Inflammatory macrophage treated with lipopolysaccharide for 4 hours (primary cell): Measurements from ENCODE around the gene LPAR1.

Experiments
- DNase-seq: peaks from one replicate; pipeline ENCODE4 v3.0.0-alpha.2; 2020

Gene LPAR1

DNA sequence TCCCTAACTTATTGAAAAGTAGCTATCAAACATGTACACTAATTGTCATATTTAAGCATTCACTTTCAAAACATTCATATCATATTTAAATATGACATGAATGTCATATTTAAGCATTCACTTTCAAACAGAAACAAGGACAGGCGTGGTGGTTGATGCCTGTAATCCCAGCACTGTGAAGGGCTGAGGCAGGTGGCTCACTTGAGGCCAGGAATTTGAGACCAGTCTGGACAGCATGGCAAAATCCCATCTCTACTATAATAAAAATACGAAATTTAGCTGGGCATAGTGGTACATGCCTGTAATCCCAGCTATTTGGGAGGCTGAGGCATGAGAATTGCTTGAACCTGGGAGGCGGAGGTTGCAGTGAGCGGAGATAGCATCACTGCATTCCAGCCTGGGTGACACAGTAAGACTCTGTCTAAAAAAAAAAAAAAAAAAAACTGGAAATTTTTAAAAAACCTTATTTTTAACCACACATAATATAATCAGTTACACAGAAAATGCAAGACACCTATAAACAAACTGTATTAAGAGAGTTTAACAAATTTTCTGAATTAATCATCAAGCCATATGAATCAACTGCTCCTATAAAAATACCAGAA is 88.1 kb downstream of the LPAR1 start:
- DNase-seq: no peak

DNA sequence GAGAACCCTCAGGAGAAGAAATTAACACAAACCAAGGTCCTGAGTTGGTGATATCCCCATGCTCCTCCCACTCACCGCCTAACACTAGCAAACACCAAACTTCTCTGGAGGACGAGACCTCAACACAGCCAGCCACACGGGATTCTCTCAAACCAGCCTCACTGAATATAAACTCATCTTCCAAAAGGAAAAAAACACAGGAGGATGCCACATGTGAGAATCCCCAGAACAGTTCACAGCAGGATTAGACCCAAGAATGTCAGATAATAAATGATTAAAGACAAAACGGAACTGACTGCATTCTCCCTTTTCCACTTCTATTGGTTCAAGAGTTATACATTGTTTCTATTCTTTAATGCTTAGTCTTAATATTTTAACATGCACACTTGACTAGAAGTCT is 89.2 kb downstream of the LPAR1 start:
- no peak for DNase-seq

DNA sequence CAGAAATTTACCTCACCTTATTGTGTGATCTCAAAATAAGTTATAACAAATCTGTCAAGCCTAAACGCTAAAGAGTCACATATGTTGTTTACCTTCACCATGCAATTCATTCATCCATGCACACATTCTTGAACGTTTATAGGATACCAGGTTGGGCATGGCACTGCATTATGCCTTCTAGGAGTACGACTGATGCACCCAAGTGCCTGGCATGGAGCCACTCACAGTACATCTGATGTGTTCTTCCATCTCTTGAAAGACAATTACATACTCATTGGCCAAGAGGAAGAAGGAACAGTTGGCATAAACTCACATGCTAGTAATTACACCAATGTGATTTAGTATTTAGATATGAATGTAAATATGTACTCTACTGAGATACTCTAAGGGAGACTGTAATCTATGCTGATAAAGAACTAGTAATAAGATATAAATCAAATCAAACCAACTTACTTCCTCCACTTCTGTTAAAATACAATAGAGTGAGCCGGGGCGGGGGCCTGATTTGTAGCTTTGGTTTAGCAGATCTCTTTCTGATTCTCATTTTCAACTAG is 90.7 kb downstream of the LPAR1 start:
- no peak for DNase-seq

DNA sequence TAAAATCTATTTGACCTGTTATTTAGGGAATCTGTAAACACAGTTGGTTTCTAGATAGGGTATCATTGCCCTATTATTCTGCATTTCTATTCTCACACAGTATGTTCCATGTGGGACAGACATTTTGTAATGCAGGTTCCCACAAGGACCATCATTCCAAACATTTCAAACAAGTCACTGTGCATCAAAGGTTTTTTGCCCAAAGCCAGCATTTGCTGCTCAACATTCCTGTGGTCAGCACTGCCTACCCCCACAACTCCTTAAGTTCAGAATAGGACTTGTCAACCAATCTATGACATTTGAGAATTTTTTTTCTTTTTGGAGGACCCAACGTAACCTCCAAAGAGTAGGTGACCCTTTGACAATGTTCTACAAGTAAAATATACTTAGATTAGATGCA is 95.7 kb downstream of the LPAR1 start:
- no peak for DNase-seq

DNA sequence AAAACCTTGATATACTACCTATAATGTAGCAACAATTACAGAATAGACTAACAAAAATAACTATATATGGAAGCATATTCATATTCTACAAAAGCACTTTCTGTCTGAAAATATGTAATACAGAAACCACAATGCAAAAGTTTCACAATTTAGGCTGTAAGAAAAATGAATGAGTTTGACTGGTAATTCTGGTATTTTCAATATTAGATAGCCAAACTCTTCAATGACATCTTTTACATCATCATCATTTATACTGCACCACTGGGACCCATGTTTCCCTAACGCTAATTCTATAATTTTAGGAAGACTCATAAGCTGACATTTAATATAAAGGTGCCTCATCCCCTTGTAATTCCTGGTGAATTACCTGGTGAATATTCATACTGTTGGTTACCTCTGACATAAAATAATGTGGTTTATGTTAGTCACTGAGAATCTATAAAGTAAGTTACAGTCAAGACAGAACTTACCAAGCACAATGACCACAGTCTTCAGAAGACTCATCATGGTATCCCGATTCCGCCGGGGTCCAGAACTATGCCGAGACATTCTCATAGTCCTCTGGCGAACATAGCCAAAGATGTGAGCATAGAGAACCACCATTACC is 97.2 kb downstream of the LPAR1 start:
- DNase-seq: no peak

DNA sequence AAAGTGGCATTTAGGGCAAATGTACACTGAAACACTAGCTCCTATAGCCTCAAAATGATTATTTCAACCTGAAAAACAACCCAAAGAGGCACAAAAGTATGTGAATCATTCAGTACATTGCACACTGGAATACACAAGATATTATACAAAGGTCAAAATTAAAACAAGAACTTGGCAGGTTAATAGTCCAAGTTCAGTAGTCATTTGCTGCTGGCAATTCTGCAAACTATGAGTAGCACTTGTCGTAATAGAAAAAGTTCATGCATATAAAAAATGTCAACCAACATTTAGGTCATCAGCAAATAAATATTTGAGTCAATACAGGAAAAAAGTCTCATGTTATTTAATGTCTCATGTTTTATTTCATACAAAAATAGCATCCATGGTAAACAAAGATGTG is 98.7 kb downstream of the LPAR1 start:
- no peak for DNase-seq

DNA sequence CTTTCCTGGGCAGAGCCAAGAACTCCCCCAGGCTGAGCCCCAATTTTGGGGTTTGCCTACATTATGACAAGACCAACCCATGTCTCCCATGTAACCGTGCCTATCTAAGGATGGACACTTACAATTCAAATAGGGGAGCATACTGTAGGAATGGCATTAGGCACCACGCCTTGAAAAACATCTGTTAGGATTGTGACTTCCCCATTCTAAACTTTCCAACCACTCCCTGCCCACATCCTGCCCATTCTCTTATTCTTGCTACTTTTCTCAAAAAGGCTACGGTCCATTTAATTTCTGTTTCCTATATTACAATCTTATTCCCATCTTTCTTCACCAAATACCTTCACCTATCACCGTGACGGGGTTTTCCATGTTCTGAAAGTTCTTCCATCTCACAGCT is 99.2 kb downstream of the LPAR1 start:
- DNase-seq: no peak

DNA sequence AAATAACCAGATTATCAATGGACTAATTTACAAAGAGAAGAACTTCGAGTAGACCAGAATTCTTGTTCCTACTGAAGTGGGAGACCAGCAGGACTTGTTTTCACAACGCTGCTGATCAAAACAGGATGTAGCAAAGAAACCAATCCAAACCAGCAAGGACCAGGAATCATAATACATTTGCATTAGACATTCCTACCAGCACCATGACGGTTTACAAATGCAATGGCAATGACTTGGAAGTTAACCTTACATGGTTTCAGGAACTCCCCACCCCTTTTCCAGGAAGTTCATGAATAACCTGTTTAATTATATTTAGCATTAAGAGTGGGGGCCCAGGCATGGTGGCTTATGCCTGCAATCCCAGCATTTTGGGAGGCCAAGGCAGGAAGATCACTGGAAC is 100.0 kb downstream of the LPAR1 start:
- DNase-seq: no peak

DNA sequence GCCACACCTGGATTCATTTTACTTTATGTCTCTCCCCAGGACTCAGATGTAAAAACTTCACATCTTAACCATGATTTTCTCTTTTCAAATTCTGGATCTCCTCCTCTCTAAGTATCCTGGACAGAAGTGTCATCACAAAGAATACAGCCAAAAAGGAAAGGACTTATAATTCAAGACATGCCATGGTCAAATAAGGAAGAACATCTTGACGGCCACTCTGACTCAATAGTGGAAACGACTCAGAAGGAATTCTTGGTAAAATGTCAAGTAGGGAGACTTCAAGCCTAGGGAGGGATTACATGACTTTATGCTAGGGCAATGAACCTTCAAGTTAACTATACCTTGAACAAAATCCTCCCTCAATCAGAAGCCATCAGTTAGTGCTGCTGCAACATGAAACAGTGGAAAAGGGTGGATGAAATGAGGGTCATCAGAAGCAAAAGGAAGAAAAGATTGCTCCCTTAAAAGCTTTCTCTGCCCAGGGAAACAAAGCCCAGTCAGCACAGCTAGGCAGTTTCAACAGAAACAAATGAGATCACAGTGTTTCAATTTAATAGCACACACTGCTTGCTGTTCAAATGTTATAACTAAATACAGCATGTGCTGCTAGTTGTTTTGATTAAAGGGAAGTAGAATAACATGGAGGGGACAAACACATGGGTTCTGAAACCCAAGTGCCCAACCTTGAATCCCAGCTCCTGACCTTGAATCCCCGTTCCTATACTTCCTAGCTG is 101.4 kb downstream of the LPAR1 start:
- DNase-seq: peak; percentile 57

DNA sequence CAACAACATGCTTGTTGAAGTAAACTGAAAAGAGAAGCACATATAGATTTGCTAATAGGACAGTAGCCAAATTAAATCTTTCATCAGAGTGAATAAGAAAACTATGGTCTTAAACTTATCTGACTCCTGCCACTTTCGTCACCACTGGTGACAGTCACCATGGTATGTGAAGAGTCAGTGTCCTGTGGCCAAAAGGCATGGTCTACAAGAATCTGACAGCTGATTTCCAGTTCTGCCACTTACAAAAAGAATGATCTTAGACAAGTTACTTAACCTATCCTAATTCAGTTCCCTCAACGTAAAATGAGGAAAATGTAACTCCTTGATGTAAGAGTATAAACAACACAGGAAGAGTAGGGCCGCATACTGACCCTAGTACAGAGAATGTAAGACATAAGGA is 102.0 kb downstream of the LPAR1 start:
- peak; percentile 52 for DNase-seq

DNA sequence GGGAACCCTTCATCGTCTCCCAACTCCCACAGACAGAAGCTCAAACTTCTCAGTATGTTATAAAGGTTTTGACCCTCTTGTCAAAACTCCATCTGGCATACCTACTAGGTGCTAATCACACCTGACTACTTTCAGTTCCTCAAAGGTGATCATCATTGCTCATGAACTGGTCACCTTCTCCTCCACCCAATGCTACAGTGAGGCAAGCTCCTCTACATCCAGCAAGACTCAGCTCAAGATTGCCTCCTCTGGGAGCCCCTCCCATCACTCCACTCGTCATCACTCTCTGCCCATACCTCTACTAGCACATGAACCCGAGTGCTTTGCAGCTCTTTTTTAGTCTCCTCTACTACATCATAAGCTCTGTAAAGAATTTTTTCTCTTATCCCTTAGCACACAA is 102.4 kb downstream of the LPAR1 start:
- no peak for DNase-seq

DNA sequence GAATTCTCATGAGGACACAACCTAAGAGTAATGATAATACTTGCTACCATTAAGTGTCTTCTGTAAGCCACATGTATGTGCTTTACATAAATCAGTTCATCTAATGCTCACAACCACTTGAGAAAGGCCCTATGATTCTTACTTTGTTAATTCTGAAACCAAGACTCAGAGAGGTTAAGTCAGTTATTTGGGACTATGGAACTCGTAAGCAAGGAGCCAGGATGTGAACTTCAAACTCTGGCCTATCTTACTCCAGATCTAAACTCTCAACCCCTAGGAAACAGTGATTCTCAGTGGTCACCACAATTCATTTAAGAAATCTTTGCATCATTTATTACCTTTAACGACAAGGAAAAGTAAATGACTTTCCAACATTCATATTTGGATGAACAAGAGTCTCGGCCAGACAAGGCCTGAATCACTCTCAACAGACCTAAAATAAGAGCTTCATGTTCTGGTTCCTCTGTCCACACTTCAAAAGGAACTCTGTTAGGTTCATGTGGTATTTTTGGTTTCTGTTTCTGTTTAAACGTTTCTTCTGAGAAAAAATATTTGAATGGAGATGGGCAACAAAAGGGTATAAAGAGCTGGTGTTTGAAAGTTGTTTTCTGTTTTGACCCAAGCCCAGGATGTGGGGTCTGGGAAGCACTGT is 104.8 kb downstream of the LPAR1 start:
- DNase-seq: peak; percentile 65

DNA sequence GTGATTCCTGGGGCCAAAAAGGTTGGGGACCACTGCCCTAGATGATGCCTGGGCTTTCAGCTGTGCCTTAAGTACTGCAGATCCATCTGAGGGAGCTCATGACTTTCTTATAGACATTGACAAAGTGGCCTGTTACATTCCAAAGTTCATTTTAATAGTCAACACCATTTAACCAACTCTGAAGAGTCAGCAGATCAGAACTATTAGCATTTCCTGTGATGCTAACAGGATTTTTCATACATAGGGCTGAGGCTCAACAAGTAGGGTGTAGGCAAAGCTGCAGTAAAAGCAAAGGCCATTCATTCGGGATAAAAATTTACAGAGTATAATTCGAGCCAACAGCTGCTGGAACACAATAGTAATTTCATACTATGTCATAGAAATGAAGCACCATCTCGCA is 105.4 kb downstream of the LPAR1 start:
- DNase-seq: no peak

DNA sequence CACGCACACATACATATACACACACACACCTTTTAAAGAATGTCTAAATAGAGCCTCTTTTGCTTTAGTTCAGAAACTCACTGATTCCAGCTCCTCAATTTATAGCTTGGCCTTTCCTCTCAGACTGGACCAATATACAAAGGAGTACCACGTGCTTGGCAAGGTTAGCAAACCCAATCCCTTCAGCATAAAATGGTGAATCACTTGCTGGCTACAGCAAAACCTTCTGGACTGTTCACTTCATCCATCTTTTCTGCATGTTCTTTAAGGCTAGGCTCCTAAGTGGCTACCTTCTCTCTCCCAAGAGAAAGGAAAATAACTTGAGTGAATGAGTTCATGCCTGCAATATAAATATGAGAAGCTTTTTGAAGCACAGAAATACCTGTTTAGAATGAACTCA is 109.7 kb downstream of the LPAR1 start:
- no peak for DNase-seq

DNA sequence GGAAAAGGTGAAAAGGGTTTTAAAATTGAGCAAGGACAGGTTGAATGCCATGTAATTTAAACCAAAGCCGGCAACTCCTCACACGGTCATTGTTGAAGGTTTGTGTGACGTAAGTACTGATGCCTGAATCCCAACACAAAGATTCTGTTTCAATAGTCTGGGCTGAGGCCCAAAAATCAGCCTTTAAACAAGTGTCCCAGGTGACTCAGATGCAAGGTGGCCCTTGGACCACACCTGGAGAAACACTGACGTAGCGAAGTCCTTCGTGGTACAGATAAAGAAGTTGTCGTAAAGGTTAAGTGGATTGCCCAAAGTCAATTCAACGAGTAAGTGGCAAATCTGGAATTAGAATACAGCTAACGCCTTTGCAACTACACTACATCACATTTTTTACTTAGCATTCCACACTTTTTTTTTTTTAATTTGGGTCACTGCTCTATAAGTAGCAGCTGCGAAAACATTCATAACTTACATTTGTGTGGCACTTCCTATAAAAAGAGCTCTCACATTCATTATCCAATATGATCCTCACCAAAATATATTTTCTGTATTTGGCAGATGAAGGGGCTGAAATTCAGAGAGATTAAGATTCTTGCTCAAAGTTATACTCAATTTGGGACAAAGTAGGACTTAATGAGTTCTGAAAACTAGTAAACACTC is 111.3 kb downstream of the LPAR1 start:
- no peak for DNase-seq

DNA sequence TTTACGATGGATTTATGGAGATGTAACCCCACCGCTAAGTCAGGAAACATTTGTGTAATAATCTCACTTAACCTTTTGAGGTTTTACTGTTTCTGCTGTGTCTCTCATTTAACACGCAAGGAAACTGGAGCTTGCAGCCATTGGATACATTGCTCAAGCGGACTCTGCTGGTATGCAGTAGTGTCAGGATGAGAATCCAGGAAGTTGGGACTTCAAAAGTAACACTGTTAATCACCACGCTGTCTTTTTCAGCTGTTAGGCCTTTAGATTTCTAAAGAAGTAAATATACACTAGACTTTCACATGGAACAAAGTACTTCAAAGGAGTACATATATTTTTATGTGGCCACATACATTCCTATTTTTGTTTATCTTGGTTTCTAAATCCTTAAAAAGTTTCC is 114.7 kb downstream of the LPAR1 start:
- DNase-seq: peak; percentile 29

DNA sequence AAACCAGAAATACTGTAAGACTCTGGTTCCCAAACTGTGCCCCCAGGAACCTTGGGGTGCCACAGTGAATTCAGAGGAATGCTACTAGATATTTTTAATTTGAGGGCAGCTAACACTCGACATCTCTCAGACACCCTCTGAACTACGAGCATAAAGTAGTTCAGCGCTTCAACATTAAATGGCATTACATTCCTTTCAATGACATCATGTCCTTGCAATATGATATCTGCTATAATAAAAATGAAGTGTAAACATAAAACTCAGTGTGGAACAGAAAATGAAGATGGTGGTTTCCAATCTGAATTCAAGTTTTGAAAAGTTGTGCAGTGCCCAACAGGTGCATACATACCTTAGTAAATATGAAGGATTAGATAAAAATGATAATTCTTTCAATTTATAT is 116.1 kb downstream of the LPAR1 start:
- DNase-seq: no peak

DNA sequence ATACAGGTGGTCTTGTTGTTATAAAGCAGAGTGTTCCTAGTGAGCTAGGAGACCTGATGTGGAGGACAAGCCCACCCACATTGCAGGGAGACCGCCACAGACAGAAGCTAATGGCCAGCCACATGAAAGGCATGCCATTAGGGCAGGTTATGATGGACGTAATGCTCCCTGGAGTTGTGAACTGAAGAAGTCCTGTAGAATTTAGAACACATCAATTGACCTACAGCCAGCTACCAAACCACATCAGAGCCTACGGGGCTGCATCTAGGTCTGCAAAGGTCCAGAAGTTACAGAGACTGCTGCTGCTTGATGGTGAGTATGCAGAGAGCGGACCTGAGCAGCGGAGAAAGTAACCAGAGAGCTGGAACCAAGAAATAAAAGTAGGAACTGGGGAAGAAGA is 116.6 kb downstream of the LPAR1 start:
- DNase-seq: no peak

DNA sequence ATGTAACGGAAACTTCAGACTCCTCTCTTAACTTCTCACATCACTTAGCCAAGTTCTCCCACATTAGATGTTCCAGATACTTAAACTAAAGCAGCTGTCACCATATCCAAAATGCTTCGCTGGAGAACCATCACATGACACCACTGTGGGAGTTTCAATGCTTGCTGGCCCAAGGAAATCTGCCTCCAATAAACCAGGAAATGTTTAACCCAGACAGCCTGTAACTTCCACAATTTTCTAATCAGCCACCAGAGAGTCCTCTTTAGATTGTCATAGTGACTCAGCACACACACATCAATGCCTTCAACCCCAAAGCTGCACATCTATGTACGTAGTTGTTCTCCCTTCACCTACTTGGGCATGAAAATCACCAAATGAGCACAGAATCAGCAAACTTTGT is 118.7 kb downstream of the LPAR1 start:
- peak; percentile 89 for DNase-seq

DNA sequence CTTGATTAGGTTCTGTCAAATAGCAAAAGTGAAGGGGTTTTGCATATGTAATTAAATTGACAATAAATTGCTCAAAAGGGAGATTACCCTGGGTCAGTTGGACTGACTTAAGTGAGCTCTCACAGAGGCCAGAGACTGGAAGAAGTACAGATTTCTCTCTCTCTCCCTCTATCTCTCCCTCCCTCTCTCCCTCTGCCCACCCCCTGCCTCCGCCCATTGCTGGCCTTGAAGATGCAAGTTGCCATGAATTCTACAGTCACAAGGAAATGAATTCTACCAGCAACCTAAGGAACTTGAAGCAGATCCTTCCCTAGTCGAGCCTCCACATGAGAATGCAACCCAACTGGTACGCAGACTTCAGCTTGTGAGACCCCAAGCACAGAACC is 119.2 kb downstream of the LPAR1 start:
- no peak for DNase-seq

DNA sequence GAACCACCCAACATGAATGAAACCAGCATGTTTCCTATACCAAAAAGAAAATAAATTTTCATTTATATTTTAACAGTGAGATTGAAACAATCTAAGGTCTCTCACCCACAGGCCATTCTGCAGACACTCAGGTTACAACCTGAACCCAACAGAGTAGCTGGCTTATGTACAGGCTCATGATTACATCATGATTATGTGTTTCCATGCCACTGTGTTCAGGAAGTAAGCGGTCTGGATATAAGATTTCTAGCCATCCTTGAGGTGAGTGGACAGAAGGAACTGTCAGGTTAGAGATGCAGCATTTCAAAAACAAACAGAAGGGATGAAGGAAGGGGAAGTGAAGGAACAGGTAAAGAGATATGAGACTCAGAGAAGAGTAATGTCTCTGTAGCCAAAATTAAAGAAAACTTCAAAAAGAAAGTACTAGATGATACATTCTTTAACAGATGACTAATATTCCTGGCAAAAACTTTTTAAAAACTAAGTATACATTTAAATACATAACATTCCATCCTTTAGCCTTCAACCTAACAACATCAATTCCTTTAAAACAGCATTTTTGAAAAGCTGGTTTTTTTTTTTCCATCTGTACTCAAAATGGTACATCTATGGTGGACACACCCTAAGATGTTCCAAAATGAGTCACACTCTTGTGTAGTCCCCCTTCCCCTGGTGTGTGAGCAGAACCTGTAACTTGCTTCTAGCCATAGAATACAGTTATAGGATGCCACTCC is 119.8 kb downstream of the LPAR1 start:
- peak; percentile 40 for DNase-seq

DNA sequence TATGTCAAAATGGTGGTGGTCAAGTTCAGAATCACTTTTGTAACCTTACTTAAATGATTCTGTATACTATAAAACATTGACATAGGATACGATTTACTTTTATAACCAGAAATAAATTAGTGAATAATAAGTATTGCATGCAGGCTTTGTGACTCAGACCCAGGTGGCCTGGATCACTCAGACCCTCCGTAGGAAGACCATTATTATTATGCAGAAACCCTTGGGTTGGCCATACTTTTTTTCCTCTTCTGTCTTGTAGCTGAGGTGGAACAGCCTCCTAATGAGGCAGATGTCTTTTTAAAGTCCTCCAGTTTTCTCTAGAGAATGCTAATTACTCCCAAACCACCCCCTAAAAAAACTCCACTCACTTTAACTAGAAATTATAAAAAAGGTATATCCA is 121.9 kb downstream of the LPAR1 start:
- DNase-seq: no peak
